Suprapubic skin (tissue), 4 donors: ENCODE measurements around the gene LRRC4C.

Source experiments
- CTCF ChIP-seq, 2 donors: fragments of 200-600 bp in 1 of 2; fragments of 450-650 bp in 1 of 2; sonication (generic) in 1 of 2; IDR thresholded peaks; one replicate each; pipeline ENCODE4 v1.5.1; 2016 to 2019; ENCODE audit warnings: antibody characterized with exemption in 2 of 2, mild to moderate bottlenecking in 1 of 2, moderate library complexity in 1 of 2
- EP300 ChIP-seq: sonication (generic); formaldehyde crosslinking; IDR thresholded peaks from one replicate; pipeline ENCODE4 v1.6.1; 2017; ENCODE audit warnings: antibody characterized with exemption
- POLR2A ChIP-seq, 2 donors: fragments of 450-650 bp; IDR thresholded peaks; one replicate each; pipeline ENCODE4 v1.6.1; 2017; ENCODE audit warnings: antibody characterized with exemption in 2 of 2, mild to moderate bottlenecking in 2 of 2, moderate library complexity in 2 of 2
- POLR2AphosphoS5 ChIP-seq, 3 donors: sonication (generic); formaldehyde crosslinking; IDR thresholded peaks; one replicate each; pipeline ENCODE4 v1.6.1; 2017; ENCODE audit warnings: antibody characterized with exemption in 3 of 3

GRCh38 chr11:40569947-40570531 lies 889.4 kb downstream of the LRRC4C start:
- TF ChIP-seq CTCF (IDR thresholded peaks at IDR 0.05) (no peak), POLR2AphosphoS5 (IDR thresholded peaks at IDR 0.05) (no peak), EP300 (no peak), POLR2A (IDR thresholded peaks at IDR 0.05) (no peak)
